ENCODE results near the gene CMIP.

Gene CMIP

DNA sequence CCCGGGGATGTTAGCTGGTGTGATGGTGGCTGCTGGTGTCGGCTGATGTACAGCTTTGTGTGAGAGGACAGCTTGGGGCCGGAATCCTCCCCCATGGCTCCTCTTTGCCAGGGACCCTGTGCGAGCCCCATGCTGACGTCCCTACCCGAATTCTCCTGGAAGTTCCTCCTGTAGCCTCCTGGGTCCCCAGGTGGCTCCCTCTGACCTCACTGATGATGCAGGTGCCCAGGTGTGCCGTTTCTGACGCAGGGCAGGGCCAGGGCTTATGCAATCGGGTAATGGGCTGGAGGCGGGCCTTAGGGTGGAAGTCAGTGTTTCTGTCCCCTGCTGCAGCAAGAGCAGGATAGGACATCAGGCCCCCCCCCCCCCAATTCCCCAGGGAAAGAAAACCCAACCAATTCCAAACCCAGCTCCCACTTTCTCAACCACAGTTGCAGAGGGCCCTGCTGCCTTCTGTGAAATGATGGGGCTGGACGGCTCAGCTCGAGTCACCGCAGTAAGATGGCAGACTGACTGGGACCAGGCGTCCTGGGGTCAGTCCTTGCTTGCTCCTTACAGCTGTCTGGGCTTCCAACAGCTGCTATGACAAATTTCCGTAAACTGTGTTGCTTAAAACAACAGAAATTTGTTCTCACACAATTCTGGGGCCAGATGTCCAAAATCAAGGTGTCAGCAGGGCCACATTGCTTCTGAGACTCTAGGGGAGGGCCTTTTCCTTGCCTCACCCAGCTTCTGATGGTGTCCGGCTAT, 195.5 kb downstream of the CMIP start:
- DNase-seq (ENCODE audit: low spot score), result no peak

DNA sequence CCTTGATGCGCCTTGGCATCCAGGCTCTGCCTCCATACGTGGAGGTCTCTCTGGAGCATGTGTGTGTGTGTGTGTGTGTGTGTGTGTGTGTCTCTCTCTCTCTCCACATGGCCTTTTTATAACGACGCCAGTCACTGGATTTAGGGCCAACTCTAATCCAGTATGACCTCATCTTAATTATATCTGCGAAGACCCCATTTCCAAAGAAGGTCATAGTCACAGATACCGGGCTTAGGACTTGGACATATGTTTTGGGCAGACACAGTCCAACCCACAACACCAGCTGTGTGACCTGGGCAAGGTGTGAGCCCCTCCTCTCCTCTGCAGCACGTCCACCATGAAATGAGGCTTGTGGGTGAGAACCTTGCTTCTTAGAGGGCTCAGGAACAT, 196.1 kb downstream of the CMIP start:
- no peak for DNase-seq (ENCODE audit: low spot score)

DNA sequence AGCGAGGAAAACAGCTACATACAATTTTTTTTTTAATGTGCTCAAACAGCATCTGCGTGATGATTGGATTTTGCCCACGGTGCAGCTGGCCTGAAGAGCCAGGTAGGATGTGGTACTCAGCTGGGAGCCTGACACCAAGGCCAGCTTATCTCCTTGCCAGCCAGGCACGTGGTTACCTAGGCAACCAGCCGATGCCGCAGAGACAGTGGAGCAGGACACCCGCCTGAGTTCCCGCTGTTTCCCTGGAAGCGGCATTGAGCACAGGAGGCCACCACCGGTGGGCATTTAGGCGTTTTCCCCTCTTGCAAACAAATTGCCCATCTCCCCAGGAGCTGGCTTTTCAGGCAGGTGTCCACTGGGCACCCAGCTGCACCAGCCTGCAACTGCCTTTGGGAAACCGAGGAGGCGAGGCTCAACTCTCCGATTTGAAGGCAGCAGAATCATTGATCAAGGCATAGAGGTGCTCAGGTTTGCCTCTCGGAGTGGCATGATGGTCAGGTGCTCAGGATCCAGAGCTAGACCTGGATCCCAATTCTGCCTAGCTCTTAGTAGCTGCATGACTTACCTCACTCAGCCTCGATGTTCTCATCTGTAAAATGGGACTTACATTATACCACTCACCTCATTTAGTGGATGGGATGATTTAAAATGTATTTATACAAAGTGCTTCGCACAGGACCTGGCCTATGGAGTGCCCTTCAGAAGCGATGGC, 196.9 kb downstream of the CMIP start:
- DNase-seq (ENCODE audit: low spot score), result no peak

DNA sequence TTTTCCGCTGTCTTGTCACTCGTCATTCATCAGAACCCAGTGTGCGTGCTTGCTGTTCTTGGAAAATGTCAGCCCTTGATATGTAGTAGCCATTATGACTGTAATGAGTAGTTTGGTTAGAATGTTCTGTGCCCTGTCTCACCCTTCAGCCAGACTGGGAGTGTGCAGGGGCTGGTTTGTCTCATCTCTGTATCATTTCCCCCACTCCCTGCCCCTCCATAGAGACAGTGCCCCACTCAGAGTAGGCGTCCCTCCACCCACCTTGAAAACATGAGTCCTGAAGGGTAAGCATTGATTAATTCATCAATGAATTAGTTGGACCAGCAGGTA, 197.5 kb downstream of the CMIP start:
- DNase-seq (ENCODE audit: low spot score), result no peak

DNA sequence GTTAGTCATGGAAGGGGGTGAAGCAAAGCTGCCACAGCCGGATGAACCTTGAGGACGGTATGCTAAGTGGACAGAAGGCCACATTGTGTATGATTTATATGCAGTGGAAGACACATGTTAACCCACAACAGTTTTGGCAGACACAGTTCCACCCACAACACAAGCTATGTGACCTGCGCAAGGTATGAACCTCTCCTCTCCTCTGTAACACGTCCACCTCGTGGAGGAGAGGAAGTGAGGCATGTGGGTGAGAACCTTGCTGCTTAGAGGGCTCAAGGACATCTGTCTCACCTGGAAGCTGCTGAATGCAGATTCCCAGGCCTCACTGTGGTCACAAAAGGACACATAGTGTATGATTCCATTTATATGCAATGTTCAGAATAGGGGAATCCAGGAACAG, 198.3 kb downstream of the CMIP start:
- no peak for DNase-seq (ENCODE audit: low spot score)

DNA sequence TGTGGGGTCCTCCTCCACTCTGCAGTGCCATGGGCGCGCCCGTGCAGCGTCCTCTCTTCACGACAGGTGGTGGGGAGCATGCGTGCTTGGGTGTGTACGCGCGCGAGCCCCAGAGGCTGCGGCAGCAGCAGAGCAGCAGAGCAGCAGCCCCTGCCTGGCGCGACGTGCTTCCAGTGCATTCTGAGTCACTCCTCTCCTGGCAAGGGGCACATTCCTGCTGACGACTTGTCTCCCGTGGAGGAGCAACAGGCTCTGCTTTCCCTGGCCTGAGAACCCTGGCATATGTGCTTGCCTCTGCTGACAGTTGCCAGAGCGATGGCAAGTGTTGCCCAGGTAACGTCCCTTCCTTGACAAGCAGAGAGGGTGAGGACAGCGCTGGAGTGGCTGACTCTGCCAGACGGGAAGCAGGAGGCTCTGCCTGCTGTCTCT, 200.7 kb downstream of the CMIP start:
- no peak for DNase-seq (ENCODE audit: low spot score)

DNA sequence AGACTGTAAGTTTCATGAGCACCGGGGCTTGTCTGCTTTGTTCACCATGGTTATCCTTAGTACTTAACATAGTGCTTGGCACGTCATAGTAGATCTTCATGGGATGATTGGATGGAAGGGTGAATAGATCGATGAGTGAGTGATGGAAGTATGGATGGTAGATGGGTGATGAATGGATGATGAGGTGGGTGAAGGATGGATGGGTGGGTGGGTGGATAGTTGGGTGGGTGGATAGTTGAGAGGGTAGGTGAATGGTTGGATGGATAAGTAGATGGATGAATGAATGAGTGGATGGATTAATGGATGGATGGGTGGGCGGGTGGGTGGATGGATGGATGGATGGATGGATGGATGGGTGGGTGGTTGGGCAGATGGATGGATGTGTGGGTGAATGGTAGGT, 201.3 kb downstream of the CMIP start:
- DNase-seq (ENCODE audit: low spot score), result no peak

DNA sequence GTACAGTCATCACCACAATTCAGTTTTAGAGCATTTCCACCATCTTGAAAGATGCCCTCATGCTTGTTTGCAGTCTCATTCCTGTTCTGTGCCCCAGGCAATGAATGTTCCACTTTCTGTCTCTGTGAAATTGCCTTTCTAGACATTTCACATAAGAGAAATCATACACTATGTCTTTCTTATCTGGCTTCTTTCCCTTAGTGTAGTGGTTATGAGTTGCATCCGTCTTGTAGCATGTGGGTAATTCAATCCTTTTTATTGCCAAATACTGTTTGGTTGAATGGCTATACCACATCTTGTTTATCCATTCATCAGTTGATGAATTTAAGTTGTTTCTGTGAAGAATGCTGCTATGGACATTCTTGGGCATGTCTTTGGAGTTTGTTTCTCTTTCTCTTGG, 202.0 kb downstream of the CMIP start:
- DNase-seq (ENCODE audit: low spot score), result no peak

DNA sequence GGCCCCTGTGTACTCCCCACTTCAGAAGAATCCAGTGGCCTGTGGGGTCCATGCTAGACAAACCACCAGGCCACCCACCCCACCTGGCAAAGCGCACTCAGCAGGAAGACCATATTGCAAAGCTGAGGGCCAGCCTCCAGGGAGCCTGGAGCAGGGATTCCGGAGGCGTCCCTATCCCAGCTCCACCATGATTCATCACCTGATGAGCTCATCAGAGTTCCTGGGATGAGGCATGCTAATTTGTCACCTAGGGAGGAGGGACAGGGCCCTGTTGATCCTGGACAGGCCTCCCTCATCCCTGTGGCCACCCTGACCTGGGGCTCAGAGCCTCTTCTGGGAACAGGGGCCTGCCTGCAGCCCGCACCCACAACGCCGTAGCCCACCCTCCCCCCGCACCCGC, 202.9 kb downstream of the CMIP start:
- no peak for DNase-seq (ENCODE audit: low spot score)

DNA sequence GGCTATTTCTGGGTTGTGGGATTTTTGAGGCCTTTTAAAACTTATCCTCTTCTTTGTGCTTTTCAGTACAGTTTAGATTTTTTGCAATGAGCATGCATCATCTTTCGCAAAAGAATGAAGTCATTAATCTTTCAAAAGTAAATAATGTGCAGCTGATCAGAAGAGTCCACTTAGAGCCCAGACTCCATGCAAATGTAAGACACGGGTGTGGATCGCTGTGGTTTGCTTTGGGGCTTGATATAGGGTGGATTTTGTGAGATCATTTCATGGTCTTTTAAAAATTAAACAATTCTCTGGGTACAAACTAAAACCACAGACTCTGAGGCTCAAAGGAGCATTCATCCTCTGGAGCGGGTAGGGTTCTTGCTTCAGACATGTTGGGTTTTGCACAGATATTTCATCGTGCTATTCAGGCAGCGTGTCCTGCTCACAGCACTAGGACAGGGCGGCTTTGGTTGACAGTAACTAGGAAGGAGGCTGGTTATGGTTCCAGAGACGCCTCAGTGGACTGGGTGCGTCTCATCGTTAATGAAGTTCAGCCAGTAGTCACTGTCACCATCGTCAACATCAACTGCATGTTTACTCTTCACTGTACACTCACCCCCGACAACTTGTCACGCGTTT, 205.1 kb downstream of the CMIP start:
- no peak for DNase-seq (ENCODE audit: low spot score)

DNA sequence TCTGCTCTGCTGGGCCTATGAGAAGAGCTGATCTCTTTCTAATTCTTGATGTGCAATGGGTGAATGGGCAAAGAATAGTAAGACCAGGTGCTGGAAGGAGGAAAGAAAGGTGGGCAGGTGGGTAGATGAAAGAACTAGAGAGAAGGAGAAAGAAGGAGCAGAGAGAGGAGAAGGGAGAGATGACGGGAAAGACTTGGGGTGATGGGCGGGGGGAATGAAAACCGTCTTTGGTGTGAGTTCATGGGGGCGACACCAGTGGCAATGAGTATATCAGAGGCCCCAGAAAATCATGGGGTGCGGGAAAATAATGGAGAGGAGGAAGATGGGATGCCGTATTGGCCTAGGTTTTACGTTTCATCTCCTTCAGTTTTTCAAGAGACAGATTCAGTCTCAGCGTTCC, 205.7 kb downstream of the CMIP start:
- no peak for DNase-seq (ENCODE audit: low spot score)

DNA sequence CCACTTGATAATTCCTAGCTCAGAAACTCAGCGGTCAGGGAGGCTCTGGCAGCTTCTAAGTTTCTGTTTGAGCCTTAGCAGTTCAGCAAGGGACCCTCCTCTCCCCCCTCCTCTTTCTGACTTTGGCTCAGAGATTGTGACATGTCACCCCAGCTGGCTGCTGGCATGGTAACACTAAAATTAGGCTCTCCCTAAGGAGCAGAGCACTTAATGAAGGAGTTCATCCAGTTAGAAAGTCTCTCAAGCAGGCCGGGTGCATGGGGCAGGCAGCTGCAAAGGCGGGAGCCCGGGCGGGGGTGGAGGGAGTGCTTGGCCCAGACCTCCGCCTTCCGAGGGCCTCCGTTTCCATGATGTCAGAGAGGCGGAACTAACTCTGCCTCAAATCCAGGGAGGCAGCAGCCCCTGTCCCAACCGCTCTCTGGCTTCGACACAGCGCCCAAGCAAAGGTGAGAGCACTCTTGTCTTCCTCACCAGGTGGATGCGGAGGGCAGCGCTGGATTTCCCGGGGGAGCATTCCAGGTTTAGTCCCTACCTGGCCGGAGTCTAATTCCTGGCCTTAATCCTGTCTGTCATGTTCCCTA, 206.5 kb downstream of the CMIP start:
- no peak for DNase-seq (ENCODE audit: low spot score)

DNA sequence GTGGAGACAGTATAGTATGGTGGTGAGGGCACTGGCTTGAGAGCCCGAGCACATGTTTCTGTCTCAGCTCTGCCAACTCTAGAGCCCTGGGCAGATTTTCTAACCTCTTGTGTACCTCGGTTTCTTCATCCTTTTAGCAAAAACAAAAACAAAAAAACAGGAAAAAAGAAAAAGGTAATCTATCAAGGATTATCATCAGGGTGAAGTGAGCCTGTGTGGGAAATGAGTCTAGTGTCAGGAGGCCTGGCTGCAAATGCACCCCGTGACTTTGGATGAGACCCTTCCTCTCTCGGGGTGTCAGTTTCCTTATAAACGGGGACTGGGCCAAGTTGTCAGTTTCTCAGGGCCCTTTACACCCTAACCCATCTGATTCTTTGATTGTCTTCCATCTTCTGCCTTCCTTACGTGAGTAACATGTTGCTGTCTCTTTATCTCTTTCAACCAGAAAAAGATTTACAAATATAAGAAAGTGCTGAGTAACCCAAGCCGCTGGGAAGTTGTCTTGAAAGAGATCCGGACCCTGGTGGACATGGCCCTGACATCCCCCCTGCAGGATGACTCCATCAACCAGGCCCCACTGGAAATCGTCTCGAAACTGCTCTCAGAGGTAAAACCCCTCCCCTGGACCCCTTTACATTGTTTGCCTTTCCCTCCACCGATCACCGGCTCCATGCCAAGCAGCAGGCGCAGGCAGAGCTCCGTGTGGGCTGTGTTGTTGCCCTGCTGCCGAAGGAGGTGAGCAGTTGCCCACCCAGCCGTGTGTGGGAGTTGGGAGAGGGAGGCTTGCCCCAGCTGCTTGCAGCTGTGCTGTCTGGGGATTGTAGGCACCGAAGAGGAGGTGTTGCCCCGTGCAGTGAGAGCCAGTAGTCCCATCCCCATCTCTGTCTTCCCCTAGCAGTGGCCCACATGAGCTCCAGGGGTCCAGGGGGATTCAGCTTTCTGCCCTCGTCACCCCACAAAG, 207.4 kb downstream of the CMIP start:
- no peak for DNase-seq (ENCODE audit: low spot score)

DNA sequence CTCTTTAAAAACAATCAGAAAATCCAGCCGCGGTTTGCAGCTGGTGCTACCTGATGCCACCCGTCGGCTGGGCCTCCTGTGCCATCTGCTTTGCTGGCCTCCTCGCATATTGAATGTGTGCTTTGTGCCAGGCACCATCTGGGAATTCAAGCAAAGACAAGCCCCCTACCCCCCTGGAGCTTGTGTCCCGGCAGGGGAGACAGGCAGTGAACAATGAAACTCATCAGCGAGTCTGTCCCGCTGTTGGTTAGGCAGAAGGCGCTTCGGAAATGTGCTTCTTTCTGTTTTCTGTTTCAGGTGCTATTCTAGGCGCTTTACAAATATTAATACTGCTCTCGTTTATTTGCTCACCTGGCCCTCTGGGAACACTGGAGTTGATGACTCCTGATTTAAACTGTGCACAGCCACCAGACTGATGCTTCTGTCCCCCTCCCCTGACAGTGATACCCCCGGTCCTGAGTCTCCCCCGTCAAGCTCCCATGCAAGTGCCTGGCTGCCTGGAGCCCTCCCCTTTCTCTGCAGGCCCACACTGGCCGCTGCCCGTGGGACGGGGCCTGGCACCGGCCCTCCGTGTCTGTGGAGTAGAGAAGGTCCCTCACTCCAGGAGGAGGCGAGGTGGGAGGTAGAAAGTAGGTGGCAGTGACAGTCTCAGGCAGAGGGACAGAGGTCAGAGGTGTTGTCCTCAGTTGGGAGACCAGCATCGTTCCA, 208.3 kb downstream of the CMIP start:
- DNase-seq (ENCODE audit: low spot score), result no peak

DNA sequence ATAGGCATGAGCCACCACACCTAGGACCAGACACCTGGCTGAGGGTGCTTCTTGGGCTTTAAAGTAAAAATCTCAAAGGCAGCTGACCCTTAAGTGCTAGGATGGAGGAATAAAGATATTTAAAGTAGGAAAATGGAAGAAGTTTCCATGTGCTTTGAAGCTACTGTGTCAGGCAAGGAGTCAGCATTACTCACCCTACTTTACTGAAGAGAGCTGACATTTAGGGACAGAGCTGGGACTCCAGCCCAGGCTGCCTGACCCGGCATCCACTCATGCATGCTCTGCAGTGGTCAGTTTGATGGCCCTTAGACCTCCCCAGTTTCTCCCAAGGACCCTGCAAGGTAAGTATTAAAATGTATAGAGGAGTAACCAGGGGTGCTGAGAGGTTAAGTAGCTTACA, 209.7 kb downstream of the CMIP start:
- no peak for DNase-seq (ENCODE audit: low spot score)

DNA sequence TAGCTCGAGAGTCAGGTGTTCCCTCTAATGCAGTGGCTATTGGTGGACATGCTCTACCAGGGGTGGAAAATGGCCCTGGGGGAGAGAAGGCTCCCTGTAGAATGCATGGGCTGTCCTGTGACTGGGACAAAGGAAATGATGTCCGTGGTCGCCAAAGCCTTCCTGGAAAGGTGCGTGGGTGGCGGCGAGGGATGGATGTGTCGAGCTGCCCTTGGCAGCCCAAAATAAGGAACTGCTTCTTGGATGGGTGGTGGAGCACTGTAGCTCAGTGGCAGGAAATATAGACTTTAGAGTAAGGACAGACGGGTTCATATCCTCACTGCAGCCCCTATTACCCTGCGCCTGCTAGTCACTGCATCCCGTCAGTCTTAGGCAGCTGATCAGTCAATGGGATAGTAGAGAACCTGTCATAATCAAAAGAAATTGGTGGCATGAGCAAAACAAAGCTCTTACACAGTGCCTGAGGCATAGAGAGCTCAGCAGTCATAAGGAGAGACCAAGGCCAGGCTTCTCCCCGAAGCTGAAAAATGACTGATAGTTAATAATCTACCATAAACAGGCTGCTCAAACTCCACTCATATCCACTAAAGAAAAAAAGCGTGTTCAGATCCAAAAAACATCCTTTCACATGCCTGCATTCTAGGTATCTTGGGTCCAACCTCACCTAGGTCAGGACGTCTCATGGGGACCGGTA, 211.0 kb downstream of the CMIP start:
- no peak for DNase-seq (ENCODE audit: low spot score)

DNA sequence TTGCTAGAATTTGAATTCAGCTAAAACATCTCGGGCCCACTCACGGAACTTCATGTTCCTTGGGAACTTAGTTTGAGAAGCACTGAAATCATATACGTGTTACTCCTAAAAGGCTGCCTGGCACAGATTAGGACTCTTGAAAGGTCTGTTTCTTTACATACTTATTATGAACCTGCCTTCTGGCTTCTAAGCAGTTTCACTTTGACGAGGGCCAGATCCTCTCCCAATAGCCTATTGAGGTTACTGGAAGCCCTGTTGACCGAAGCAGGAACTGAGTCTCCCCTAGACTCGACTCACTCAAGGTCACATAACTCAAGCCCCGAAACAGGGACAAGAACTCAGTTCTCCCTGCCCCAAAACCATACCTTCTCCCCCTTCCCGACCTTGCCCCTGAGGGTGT, 212.6 kb downstream of the CMIP start:
- DNase-seq (ENCODE audit: low spot score), result no peak

DNA sequence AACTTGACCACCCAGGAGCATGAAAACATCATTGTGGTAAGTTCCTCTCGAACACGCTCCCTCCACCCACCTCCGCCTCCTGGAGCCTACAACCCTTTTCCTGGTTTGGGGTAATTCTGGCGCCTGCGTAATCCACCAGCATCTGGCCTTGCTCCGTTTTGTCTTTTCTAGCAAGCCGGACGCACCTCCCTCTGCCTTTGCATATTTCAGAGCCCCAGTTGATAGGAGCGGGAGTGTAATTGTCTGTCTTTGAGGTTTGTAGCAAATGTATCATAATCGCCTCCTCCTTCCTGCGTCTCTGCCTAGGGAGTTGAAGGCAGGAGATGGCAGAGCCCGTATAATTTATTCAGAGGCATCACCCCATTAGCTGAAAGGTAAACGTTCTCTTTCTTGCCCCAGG, 213.2 kb downstream of the CMIP start:
- DNase-seq (ENCODE audit: low spot score), result no peak

DNA sequence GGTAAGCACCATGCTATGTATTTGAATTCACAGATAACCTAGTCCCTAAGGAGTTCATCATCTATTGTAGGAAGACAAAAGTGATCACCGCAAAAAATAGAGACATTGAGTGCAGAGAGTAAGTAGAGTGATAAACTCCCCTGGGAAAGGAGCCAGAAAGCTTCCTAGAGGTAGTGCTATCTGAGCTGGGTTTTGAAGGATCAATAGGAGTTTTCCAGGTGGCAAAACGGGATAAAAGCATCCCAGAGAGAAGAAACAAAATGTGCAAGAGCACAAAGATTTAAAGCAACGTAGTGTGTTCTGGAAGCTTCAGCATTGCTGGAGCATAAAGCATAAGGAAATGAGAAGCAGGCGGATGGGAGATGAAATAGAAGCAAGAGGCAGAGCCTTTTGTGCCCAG, 213.8 kb downstream of the CMIP start:
- DNase-seq (ENCODE audit: low spot score), result no peak

DNA sequence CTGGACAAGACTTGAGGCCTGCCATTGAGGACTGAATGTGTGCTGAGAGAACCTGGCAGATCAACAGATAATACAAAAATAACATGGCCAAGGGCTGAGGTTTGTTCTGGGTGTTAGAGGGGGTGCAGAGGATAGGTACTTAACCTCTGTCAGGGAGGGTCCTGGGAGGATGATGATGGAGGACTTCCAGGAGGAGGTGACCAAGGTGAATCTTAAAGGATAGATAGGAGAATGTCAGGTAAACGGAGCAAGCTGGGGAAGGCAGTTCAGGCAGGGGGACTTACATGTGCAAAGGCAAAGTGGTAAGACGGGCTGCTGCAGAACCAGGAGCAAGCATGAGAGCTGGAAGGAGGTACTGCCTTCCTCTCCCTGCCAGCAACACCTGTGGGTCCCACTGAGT, 214.6 kb downstream of the CMIP start:
- DNase-seq (ENCODE audit: low spot score), result no peak

DNA sequence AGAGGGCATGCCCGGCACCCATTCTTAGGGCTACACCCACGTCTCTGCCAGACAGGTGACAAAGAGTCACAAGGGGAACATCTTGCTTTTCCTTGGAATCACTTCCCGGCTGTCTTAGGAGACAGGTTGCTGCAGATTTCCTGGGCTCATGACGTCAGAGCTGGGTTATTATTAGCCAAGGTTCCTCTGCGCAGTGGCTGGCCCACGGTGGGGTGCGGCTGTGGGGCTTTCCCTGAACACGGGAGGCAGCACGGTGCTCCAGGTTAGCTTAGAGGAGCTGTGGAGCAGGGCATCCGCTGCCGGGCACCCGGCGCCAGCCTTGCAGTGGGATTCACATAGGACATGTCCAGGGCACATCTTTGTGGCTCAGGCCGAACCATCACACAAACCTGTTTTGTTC, 216.5 kb downstream of the CMIP start:
- no peak for DNase-seq (ENCODE audit: low spot score)

All from NAMALWA (cell line).